ENCODE results near the gene CIRBP.

The CIRBP gene

GRCh38 chr19:1270213-1270853 lies 1.2 kb downstream of the CIRBP start:
- DNase-seq = no peak

DNA sequence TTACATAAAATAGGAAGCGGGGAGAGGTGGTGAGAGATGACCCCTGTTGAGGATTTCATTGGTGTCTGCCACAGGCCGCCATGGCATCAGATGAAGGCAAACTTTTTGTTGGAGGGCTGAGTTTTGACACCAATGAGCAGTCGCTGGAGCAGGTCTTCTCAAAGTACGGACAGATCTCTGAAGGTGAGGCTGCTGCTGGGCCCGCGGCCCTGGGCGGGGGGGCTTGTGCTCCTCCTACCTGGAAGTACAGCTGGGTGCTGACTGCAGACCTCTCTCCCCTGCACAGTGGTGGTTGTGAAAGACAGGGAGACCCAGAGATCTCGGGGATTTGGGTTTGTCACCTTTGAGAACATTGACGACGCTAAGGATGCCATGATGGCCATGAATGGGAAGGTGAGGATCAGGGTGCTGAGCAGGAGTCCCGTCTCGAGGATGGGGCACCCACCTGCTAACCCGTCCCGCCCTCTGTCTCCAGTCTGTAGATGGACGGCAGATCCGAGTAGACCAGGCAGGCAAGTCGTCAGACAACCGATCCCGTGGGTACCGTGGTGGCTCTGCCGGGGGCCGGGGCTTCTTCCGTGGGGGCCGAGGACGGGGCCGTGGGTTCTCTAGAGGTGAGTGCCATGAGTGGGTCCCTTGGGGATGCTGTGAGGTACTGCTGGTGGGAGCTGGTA lies 1.9 kb downstream of the CIRBP start:
- DNase-seq = no peak

GRCh38 chr19:1271528-1272422 lies 2.6 kb downstream of the CIRBP start:
- no peak for DNase-seq

- DNase-seq = no peak
These were observed 3.5 kb downstream of the CIRBP start for GRCh38 chr19:1272423-1273262.

GRCh38 chr19:1273263-1274041 lies 4.3 kb downstream of the CIRBP start:
- no peak for DNase-seq

GRCh38 chr19:1274081-1274851 lies 5.1 kb downstream of the CIRBP start:
- no peak for DNase-seq

DNA sequence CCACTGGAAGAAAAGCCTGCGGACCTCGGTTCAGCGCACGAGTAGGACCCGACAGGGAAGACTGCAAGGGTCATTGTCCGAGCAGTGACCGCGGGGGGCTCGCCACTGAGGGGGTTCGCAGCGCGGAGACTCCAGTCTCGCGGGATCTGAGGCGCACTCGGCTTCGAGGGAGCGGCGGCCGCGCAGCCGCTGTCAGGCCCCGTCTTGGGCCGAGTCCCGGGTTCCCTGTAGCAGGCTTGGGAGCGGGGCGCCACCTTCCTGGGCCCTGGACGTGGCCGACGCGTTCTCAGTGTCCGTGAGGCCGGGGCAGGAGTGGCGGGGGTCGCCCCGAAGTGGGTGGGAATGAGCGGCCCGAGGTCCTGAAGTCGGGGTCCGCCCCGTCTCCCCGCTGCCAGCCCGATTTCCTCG lies 5.7 kb downstream of the CIRBP start:
- DNase-seq = no peak

DNA sequence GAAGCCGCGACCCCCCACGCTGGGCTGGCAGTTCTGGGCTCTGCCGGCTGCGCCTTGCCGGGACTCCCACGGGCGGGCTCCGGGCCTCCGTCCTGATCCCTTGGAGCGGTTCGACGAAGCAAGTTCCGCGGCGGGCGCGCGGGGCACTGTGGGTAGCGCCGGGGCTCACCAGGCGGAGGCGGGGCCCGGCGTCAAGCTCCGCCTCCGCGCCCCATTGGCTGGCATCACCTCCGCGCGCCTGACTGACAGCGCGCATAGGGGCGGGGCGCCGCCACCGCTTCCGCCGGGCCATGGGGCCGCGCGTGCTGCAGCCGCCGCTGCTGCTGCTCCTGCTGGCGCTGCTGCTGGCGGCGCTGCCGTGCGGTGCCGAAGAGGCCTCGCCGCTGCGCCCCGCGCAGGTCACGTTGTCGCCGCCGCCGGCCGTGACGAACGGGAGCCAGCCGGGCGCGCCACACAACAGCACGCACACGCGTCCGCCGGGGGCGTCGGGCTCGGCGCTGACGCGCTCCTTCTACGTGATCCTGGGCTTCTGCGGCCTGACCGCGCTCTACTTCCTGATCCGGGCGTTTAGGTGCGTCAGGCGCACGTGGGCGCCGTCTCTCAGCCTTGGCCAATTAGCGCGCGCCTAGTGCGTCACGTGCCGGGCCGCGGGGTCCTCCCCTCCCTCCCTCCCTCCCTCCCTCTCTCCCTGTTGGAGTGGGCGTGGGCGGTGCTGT lies 6.3 kb downstream of the CIRBP start, which contains the start of gene FAM174C:
Gene FAM174C (plus strand): TSS at position 271 of the 716 bp plus-strand sequence. CDS start 20 bp downstream, at position 291.
- peak; percentile 95 for DNase-seq

- DNase-seq = no peak
These were observed 7.0 kb downstream of the CIRBP start for GRCh38 chr19:1275976-1276627.

- no peak for DNase-seq
These were observed 7.5 kb downstream of the CIRBP start for GRCh38 chr19:1276628-1277022.

DNA sequence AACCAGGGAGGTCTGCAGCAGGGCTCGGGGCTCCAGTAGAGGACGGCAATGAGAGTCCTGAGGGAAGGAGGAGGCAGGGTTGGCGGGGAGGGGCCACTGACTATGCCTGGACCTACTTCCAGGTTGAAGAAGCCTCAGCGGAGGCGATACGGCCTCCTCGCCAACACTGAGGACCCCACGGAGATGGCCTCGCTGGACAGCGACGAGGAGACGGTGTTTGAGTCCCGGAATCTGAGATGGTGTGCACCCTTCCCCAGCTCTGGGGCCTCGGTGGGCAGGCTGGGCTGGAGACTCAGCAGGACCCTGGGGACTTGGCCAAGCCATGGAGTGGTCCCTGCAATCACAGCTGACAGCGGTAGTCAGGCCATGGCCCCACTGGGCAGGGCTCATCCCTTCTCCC lies 7.9 kb downstream of the CIRBP start:
- no peak for DNase-seq

GRCh38 chr19:1278074-1278473 lies 8.9 kb downstream of the CIRBP start:
- DNase-seq = no peak

GRCh38 chr19:1278713-1279660 lies 9.9 kb downstream of the CIRBP start:
- no peak for DNase-seq

DNA sequence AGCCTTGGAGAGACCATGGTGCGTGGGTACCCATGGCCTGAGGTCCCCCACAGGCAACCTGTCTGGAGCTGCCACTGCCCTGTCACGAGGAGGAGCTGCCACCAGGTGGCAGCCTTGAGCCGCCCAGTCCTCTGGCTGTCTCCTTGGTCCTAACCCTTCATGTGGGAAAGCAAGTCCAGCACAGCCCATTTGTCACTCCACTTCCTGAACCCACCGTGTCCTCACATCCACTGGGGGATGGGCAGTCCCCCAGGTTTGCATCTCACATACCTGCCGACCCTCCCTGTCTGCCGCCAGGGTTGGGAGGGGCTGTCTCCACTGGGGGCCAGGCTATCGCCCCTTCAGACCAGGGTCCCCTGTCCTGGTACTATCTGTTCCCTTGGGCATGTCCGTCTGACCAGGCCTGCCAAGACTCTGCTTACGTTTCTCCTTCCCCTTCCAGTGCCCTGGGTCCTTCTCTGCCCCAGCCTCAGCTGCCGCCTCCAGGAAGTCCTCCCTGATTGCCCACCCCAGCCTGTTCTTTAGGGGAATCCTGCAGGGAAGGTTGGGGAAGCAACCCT lies 10.7 kb downstream of the CIRBP start:
- peak; percentile 74 for DNase-seq

DNA sequence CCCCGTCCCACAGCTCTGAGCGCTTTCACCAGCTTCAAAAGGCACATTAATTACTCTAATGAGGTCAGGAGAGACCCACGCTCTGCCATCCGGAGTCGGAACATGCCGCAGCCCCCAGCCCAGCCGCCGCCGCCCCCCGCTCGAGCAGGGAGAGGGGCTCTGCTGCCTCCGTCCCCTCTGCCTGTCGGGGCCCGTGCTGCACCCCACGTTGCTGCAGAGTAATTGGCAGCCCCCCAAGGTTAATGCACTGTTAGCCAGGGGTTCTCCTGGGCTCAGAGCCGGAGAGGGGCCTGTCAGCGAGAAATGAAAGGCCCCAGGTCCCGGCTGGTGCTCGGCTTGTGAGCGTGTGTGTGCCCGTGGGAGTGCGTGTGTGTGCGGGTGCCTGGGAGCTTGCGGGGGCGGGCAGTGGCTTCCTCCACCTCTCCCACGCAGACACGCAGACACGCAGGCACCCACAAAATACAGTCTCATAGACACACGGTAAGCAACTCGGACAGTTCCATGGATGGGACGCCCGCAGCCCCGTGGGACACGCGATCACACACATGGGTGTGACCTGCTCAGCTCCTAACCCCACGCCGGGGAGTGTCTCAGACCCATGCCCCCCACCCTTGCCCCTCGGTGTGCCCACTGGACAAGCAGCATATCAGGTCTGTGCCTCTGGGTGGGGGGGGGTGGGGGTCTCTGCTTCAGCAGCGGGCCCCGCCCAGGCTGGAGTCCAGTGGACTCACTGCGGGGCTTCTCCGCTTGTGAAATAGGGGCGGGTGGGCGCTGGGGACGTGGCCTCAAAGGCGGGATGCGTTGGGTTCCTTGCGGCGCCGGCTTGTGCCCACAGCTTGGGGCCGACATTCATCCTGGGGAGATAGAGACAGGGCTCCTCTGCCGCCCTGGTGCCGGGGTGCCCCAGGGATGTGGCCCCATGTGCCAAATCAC lies 11.8 kb downstream of the CIRBP start:
- DNase-seq = no peak

DNA sequence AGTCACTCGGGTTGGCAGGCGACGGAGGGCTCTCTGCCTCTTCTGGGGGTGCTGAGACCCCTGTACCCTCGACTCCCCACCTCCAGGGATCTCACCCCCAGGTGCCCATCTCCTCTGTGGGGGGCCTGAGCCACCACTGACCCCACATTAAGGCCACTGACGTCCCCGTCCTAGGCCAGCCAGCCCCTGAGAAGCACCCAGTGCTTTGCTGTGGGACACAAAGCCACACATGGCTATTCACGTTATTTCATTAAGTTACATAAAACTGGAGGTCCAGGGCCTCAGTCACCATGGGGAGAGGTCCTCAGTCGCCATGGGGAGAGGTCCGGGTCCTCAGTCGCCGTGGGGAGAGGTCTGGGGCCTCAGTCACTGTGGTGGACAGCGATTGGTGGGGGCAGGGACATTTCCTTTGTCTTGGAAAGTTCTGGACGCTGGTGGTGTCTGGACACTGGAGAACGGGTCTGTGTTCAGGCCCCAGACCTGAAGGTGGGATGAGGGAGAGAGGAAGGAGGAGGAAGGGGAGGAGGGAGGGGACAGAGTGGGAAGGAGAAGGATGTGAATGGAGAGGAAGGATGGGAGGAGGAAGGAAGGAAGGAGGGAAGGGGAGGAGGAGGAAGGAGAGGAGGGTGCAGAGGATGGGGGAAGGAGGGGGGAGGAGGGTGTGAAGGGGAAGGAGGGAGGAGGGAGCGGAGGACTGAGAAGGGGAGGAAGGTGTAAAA lies 12.6 kb downstream of the CIRBP start:
- no peak for DNase-seq
